HepG2 (cell line): ENCODE results near the gene SOST. TPM values are rescaled to one million over a fixed set of nuclear protein-coding genes. Genes with fewer than 3 reads are reported as not detected.
A peak's percentile ranks its signal among the peaks of the same experiment; 100 is the strongest.

ENCODE experiments used
- ARNTL ChIP-seq: sonication (generic); formaldehyde crosslinking; IDR thresholded peaks from 2 replicates; pipeline ENCODE4 v1.4.0; 2020; ENCODE audit warnings: mild to moderate bottlenecking, missing genetic modification reagents
- EED ChIP-seq: sonication (generic); formaldehyde crosslinking; IDR thresholded peaks from 2 replicates; pipeline ENCODE4 v1.5.0; 2020; ENCODE audit warnings: mild to moderate bottlenecking, missing genetic modification reagents
- MIER2 ChIP-seq: IDR thresholded peaks from 2 replicates; pipeline ENCODE4 v1.6.1; 2016; ENCODE audit warnings: missing biosample characterization, missing genetic modification reagents
- MTF1 ChIP-seq: sonication (generic); formaldehyde crosslinking; IDR thresholded peaks from 2 replicates; pipeline ENCODE4 v1.5.0; 2020; ENCODE audit warnings: missing genetic modification reagents
- NKX3-1 ChIP-seq: sonication (generic); formaldehyde crosslinking; IDR thresholded peaks from 2 replicates; pipeline ENCODE4 v1.5.0; 2020; ENCODE audit warnings: missing genetic modification reagents
- SALL2 ChIP-seq: sonication (generic); formaldehyde crosslinking; IDR thresholded peaks from 2 replicates; pipeline ENCODE4 v1.8.1; 2023; ENCODE audit warnings: mild to moderate bottlenecking, missing genetic modification reagents, inconsistent platforms
- SMAD3 ChIP-seq: sonication (generic); formaldehyde crosslinking; IDR thresholded peaks from 2 replicates; pipeline ENCODE4 v1.4.0; 2020; ENCODE audit warnings: missing genetic modification reagents
- ZBTB25 ChIP-seq: IDR thresholded peaks from 2 replicates; pipeline ENCODE4 v1.6.1; 2018; ENCODE audit warnings: missing genetic modification reagents
- ZBTB7B ChIP-seq: sonication (generic); formaldehyde crosslinking; IDR thresholded peaks from 2 replicates; pipeline ENCODE4 v1.4.0; 2020; ENCODE audit warnings: missing genetic modification reagents
- ZNF12 ChIP-seq: sonication (generic); formaldehyde crosslinking; IDR thresholded peaks from 2 replicates; pipeline ENCODE4 v1.5.0; 2020; ENCODE audit warnings: missing genetic modification reagents
- ZNF142 ChIP-seq: sonication (generic); formaldehyde crosslinking; IDR thresholded peaks from 2 replicates; pipeline ENCODE4 v1.4.0; 2020; ENCODE audit warnings: missing genetic modification reagents
- ZNF296 ChIP-seq: sonication (generic); formaldehyde crosslinking; conservative IDR thresholded peaks from 2 replicates; pipeline ENCODE4 v1.5.0; 2020; ENCODE audit warnings: mild to moderate bottlenecking, missing genetic modification reagents
- ZNF343 ChIP-seq: sonication (generic); formaldehyde crosslinking; IDR thresholded peaks from 2 replicates; pipeline ENCODE4 v1.4.0; 2020; ENCODE audit warnings: mild to moderate bottlenecking, missing genetic modification reagents
- ZNF512 ChIP-seq: sonication (generic); formaldehyde crosslinking; IDR thresholded peaks from 2 replicates; pipeline ENCODE4 v1.4.0; 2020; ENCODE audit warnings: mild to moderate bottlenecking, missing genetic modification reagents
- ZNF713 ChIP-seq: sonication (generic); formaldehyde crosslinking; IDR thresholded peaks from 2 replicates; pipeline ENCODE4 v1.4.0; 2020; ENCODE audit warnings: mild to moderate bottlenecking, missing genetic modification reagents
- polyA plus RNA-seq, 8 experiments: library from polyadenylated mRNA; depleted of rRNA in 3 of 8; stranded (reverse) in 7 of 8; unstranded in 1 of 8; fragments of >200 nt; fragmentation: Illumina TruSeq in 4 of 8; extraction: Trizol in 4 of 8; gene quantifications; 2 replicates each; pipeline versions ENCODE4 v1.2.1 to v1.2.3, GENCODE V29; 2011 to 2016; ENCODE audit warnings: low read depth in 4 of 8, missing spikeins in 1 of 8, mixed read lengths in 1 of 8; ENCODE audit not compliant: insufficient read depth in 1 of 8
- total RNA-seq, 5 experiments: library from RNA; depleted of rRNA; stranded (reverse); fragments of >200 nt; fragmentation: Illumina TruSeq; extraction: Trizol; gene quantifications; 2 replicates each; pipeline ENCODE4 v1.2.3, GENCODE V29; 2016; ENCODE audit warnings: low read depth in 1 of 5
- TF ChIP-seq, protein P1 (sequence below): IDR thresholded peaks from 2 replicates; pipeline ENCODE4 v1.6.1; 2016; ENCODE audit warnings: low read depth, borderline replicate concordance
- TF ChIP-seq, protein P2 (sequence below), 2 experiments: IDR thresholded peaks; 2 replicates each; pipeline ENCODE4 v1.6.1; 2011 to 2012; ENCODE audit warnings: low read length in 2 of 2, borderline replicate concordance in 1 of 2, low read depth in 1 of 2, mild to moderate bottlenecking in 1 of 2, moderate library complexity in 1 of 2

Gene SOST
- total and polyA plus RNA-seq, 2 of the 13 experiments (the other 11 are each of a cell fraction or from before 2014, with no cell fraction given), result not detected

DNA sequence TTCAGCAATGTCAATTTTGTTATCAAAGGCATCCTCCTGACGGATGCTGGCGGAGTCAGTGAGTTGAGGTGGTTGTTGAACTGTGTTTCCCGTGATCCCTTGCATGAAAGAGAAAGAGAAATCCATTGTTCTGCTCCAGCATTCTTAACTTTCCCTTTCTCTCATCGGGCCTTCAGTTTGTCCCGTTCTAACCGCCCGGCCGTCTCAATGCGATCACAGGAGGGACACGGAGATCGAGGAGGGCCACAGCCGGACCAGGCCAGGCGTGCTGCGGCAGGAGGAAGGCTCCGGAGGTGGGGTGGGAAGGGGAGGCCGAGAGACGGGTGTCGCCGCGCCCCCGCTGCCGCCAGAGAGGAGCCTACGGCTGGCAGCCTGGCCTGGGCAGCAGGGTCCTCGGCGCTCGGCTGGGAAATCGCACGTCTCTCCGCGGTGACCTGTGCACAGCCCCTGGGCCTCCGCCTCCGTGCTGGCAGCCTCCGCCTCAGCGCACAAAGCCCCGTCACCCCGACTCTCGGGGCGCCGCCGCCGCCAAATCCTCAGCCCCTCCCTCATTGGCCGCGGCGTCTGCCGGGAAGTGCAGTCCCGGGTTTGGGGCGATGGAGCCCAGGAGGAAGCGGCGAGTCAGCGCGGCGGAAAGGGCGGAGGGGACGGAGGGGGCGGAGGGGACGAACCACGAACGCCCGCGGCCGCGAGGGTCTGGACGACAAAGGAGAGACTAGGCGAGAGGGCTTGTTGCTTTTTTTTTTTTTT lies 38.1 kb downstream of the SOST start (continued):
- TF ChIP-seq ZNF343 (CRISPR knock-in tag) (peak; percentile 92), ZNF296 (CRISPR knock-in tag) (0 out of 2 replicates have a peak, but pooled peaks have one; percentile 37), ZNF12 (0 out of 2 replicates have a peak, but pooled peaks have one; percentile 43), ZNF713 (CRISPR knock-in tag) (no peak), MIER2 (CRISPR knock-in tag) (no peak), SALL2 (CRISPR knock-in tag) (peak; percentile 78; the same call in 1 of the 2 replicates), ARNTL (0 out of 2 replicates have a peak, but pooled peaks have one; percentile 68), SMAD3 (no peak), ZNF142 (CRISPR knock-in tag) (peak; percentile 85), EED (CRISPR knock-in tag) (0 out of 2 replicates have a peak, but pooled peaks have one; percentile 59), ZBTB25 (CRISPR knock-in tag) (no peak; the same call in none of the 2 replicates), MTF1 (CRISPR knock-in tag) (no peak), ZNF512 (CRISPR knock-in tag) (no peak), NKX3-1 (no peak), ZBTB7B (peak; percentile 39; the same call in 1 of the 2 replicates)
- TF ChIP-seq, protein P1, sequence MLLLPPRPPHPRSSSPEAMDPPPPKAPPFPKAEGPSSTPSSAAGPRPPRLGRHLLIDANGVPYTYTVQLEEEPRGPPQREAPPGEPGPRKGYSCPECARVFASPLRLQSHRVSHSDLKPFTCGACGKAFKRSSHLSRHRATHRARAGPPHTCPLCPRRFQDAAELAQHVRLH (CRISPR knock-in tag), result peak; percentile 29; the same call in 1 of the 2 replicates
- TF ChIP-seq, protein P2, sequence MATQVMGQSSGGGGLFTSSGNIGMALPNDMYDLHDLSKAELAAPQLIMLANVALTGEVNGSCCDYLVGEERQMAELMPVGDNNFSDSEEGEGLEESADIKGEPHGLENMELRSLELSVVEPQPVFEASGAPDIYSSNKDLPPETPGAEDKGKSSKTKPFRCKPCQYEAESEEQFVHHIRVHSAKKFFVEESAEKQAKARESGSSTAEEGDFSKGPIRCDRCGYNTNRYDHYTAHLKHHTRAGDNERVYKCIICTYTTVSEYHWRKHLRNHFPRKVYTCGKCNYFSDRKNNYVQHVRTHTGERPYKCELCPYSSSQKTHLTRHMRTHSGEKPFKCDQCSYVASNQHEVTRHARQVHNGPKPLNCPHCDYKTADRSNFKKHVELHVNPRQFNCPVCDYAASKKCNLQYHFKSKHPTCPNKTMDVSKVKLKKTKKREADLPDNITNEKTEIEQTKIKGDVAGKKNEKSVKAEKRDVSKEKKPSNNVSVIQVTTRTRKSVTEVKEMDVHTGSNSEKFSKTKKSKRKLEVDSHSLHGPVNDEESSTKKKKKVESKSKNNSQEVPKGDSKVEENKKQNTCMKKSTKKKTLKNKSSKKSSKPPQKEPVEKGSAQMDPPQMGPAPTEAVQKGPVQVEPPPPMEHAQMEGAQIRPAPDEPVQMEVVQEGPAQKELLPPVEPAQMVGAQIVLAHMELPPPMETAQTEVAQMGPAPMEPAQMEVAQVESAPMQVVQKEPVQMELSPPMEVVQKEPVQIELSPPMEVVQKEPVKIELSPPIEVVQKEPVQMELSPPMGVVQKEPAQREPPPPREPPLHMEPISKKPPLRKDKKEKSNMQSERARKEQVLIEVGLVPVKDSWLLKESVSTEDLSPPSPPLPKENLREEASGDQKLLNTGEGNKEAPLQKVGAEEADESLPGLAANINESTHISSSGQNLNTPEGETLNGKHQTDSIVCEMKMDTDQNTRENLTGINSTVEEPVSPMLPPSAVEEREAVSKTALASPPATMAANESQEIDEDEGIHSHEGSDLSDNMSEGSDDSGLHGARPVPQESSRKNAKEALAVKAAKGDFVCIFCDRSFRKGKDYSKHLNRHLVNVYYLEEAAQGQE (IDR thresholded peaks at IDR 0.05; ENCODE audit: borderline replicate concordance in 1 of 2, low read depth in 1 of 2, low read length in 2 of 2), result no peak
